NT2/D1 (cell line): Measurements from ENCODE around the gene MRPS5.

Experiments used
- SUZ12 ChIP-seq: IDR thresholded peaks from 2 replicates; pipeline ENCODE4 v1.6.1; 2011; ENCODE audit not compliant: insufficient read length, insufficient read depth; ENCODE audit errors: extremely low read depth
- YY1 ChIP-seq: IDR thresholded peaks from 2 replicates; pipeline ENCODE4 v1.6.1; 2011; ENCODE audit not compliant: insufficient read length, insufficient read depth
- ZNF274 ChIP-seq: IDR thresholded peaks from 2 replicates; pipeline ENCODE4 v1.6.1; 2011; ENCODE audit warnings: mild to moderate bottlenecking, low read depth, low read length

- TF ChIP-seq YY1 (no peak), ZNF274 (no peak), SUZ12 (no peak)
These were observed 73.7 kb downstream of the MRPS5 start for GRCh38 chr2:95047629-95048510.
